ENCODE data around the gene CDK5RAP2. TPM values are rescaled to one million over a fixed set of nuclear protein-coding genes. Genes with fewer than 3 reads are reported as not detected.

Gene CDK5RAP2
- polyA plus RNA-seq, 1 donor (not counting 4 experiments of a cell fraction or from before 2014, with no cell fraction given), result 22.4 TPM

GRCh38 chr9:120587328-120587727 lies 7.4 kb upstream of the CDK5RAP2 start:
- no peaks in the 10 kb centered on the region for H3K27me3 ChIP-seq (ENCODE audit: control insufficient read depth, extremely low read depth, insufficient read depth, low read length)
- no peaks in the 10 kb centered on the region for H3K79me2 ChIP-seq (ENCODE audit: control insufficient read depth, insufficient read depth, low read length)
- TF ChIP-seq EZH2 (IDR thresholded peaks at IDR 0.05; ENCODE audit: low read length), result no peak
- TF ChIP-seq CTCF (optimal IDR thresholded peaks at IDR 0.05 in 1 of 3, IDR thresholded peaks at IDR 0.05 in 1 of 3, conservative IDR thresholded peaks at IDR 0.05 in 1 of 3; ENCODE audit: extremely low read depth in 1 of 3, insufficient read depth in 2 of 3, low read length in 3 of 3), result no peak
- no peak for FAIRE-seq
- H3K27ac ChIP-seq (ENCODE audit: control insufficient read depth, insufficient read depth, low read length), result no peak overlapping the region
- H3K9me3 ChIP-seq (ENCODE audit: control insufficient read depth, low read depth, low read length), result no peaks in the 10 kb centered on the region
- H3K4me1 ChIP-seq (ENCODE audit: control insufficient read depth, extremely low read depth, insufficient read depth, low read length), result no peaks in the 10 kb centered on the region
- no peak for DNase-seq (ENCODE audit: low read depth, low spot score)
- no peak overlapping the region for H2AFZ ChIP-seq (ENCODE audit: control insufficient read depth, low read length)
- H4K20me1 ChIP-seq (ENCODE audit: control insufficient read depth, extremely low read depth, insufficient read depth, low read length), result no peaks in the 10 kb centered on the region
- H3K4me3 ChIP-seq (ENCODE audit: control insufficient read depth in 2 of 3, extremely low read depth in 1 of 3, insufficient read depth in 2 of 3, low read depth in 1 of 3, low read length in 3 of 3), result no peak overlapping the region
- no peaks in the 10 kb centered on the region for H3K36me3 ChIP-seq (ENCODE audit: control insufficient read depth in 2 of 2, extremely low read depth in 1 of 2, insufficient read depth in 2 of 2, low read length in 2 of 2)
- H3K9ac ChIP-seq (ENCODE audit: control insufficient read depth, extremely low read depth, insufficient read depth, low read length), result no peak overlapping the region
- H3K4me2 ChIP-seq (ENCODE audit: control insufficient read depth, extremely low read depth, insufficient read depth, low read depth, low read length), result no peak overlapping the region
- H3K9me1 ChIP-seq (ENCODE audit: control insufficient read depth, extremely low read depth, insufficient read depth, low read length), result no peaks in the 10 kb centered on the region
- dilution Hi-C loops (cut with MboI; ENCODE audit: extremely low pct_ligation_motif_present, low sequenced_read_pairs), result no loop called here

GRCh38 chr9:120583958-120584369 lies 4.0 kb upstream of the CDK5RAP2 start:
- no peak for TF ChIP-seq EZH2 (IDR thresholded peaks at IDR 0.05; ENCODE audit: low read length)
- no peak for TF ChIP-seq CTCF (optimal IDR thresholded peaks at IDR 0.05 in 1 of 3, IDR thresholded peaks at IDR 0.05 in 1 of 3, conservative IDR thresholded peaks at IDR 0.05 in 1 of 3; ENCODE audit: extremely low read depth in 1 of 3, insufficient read depth in 2 of 3, low read length in 3 of 3)
- Histone ChIP-seq H3K27ac (ENCODE audit: control insufficient read depth, insufficient read depth, low read length) (no peak overlapping the region), H3K9me3 (ENCODE audit: control insufficient read depth, low read depth, low read length) (no peaks in the 10 kb centered on the region), H3K4me1 (ENCODE audit: control insufficient read depth, extremely low read depth, insufficient read depth, low read length) (peaks cover 3% of the 10 kb centered on the region), H3K27me3 (ENCODE audit: control insufficient read depth, extremely low read depth, insufficient read depth, low read length) (no peaks in the 10 kb centered on the region), H3K4me3 (ENCODE audit: control insufficient read depth in 2 of 3, extremely low read depth in 1 of 3, insufficient read depth in 2 of 3, low read depth in 1 of 3, low read length in 3 of 3) (no peak overlapping the region), H3K4me2 (ENCODE audit: control insufficient read depth, extremely low read depth, insufficient read depth, low read depth, low read length) (no peak overlapping the region), H2AFZ (ENCODE audit: control insufficient read depth, low read length) (no peak overlapping the region), H3K79me2 (ENCODE audit: control insufficient read depth, insufficient read depth, low read length) (peaks cover 9% of the 10 kb centered on the region), H4K20me1 (ENCODE audit: control insufficient read depth, extremely low read depth, insufficient read depth, low read length) (no peaks in the 10 kb centered on the region), H3K9ac (ENCODE audit: control insufficient read depth, extremely low read depth, insufficient read depth, low read length) (no peak overlapping the region), H3K9me1 (ENCODE audit: control insufficient read depth, extremely low read depth, insufficient read depth, low read length) (no peaks in the 10 kb centered on the region), H3K36me3 (ENCODE audit: control insufficient read depth in 2 of 2, extremely low read depth in 1 of 2, insufficient read depth in 2 of 2, low read length in 2 of 2) (no peaks in the 10 kb centered on the region)
- no peak for FAIRE-seq
- no peak for DNase-seq (ENCODE audit: low read depth, low spot score)
- dilution Hi-C loops (cut with MboI; ENCODE audit: extremely low pct_ligation_motif_present, low sequenced_read_pairs), result no loop called here
